K562 (cell line): ENCODE results near the gene SLC4A11. TPM values are rescaled to one million over a fixed set of nuclear protein-coding genes. Genes with fewer than 3 reads are reported as not detected.

ENCODE experiments used
- ATAC-seq: fragments of 200-7000 bp; cut with Tn5 transposase; 3 replicates; pipeline ENCODE4 v1.9.1; 2020; ENCODE audit warnings: moderate library complexity
- BruUV-seq: library from RNA; stranded (reverse); fragments of 400-500 nt; replicated peaks from 2 replicates; lab custom pipeline; 2021; lab: Mats Ljungman, UMichigan
- CTCF ChIA-PET: fragments of 300-600 bp; formaldehyde crosslinking; extraction: SDS; loops from one replicate; lab custom pipeline; 2021; ENCODE audit warnings: low intra/inter-chr PET ratio; lab: Yijun Ruan, JAX
- POLR2A ChIA-PET: fragments of 300-600, 350-650 bp; sonication (Branson Sonifier 250); formaldehyde crosslinking; extraction: SDS; loops from one replicate; lab custom pipeline; 2021; ENCODE audit warnings: antibody characterized with exemption, inconsistent platforms; lab: Yijun Ruan, JAX
- DNase-seq, 4 experiments: peaks; one replicate each; pipeline versions ENCODE4 v3.0.0 to v3.0.0-alpha.2; 2011 to 2018; ENCODE audit warnings: low spot score in 3 of 4, mixed read lengths in 3 of 4; ENCODE audit errors: extremely low read depth in 1 of 4
- FAIRE-seq: peaks from 2 replicates; lab custom pipeline; 2011; peaks lifted over from hg19 to GRCh38; lab: Jason Lieb, UNC
- H2AFZ ChIP-seq: 2 replicates; pipeline ENCODE4 v1.6.0; 2011; ENCODE audit warnings: low read depth, low read length, control low read depth, inconsistent platforms
- H3K27ac ChIP-seq: fragments of 200-600 bp; 3 replicates; pipeline ENCODE4 v1.8.0; 2011; ENCODE audit warnings: low read depth, mild to moderate bottlenecking, control low read depth, inconsistent platforms, low read length, moderate library complexity, mixed read lengths; ENCODE audit errors: extremely low read depth
- H3K27me3 ChIP-seq, 2 experiments: fragments of 300-600 bp in 1 of 2; 2 replicates in 1 of 2; 3 replicates in 1 of 2; pipeline versions ENCODE4 v1.6.0 to v1.8.0; 2011; ENCODE audit warnings: inconsistent platforms in 2 of 2, low read length in 2 of 2, mild to moderate bottlenecking in 1 of 2, mixed read lengths in 1 of 2, moderate library complexity in 1 of 2; ENCODE audit not compliant: control insufficient read depth in 2 of 2, insufficient read depth in 2 of 2
- H3K36me3 ChIP-seq: fragments of 300-600 bp; 3 replicates; pipeline ENCODE4 v1.8.0; 2011; ENCODE audit warnings: mild to moderate bottlenecking, low read length, inconsistent platforms; ENCODE audit not compliant: control insufficient read depth, insufficient read depth
- H3K4me1 ChIP-seq, 2 experiments: fragments of 200-600 bp in 1 of 2; replicated peaks in 1 of 2; 2 replicates in 1 of 2; 3 replicates in 1 of 2; pipeline versions ENCODE4 v1.5.1 to v1.8.0; 2011; ENCODE audit warnings: inconsistent platforms in 2 of 2, low read length in 2 of 2, mild to moderate bottlenecking in 1 of 2, mixed read lengths in 1 of 2, moderate library complexity in 1 of 2; ENCODE audit not compliant: control insufficient read depth in 2 of 2, insufficient read depth in 2 of 2
- H3K4me2 ChIP-seq: 2 replicates; pipeline ENCODE4 v1.6.1; 2011; ENCODE audit warnings: low read length, control low read depth, inconsistent platforms, mixed read lengths; ENCODE audit not compliant: insufficient read depth
- H3K4me3 ChIP-seq: fragments of 200-600 bp; sonication (generic), shearing (Covaris generic); 2 replicates; pipeline ENCODE4 v1.5.1; 2016; ENCODE audit warnings: control low read depth, inconsistent platforms
- H3K79me2 ChIP-seq: fragments of 200-600 bp; 3 replicates; pipeline ENCODE4 v1.8.0; 2011; ENCODE audit warnings: low read length, inconsistent platforms; ENCODE audit not compliant: control insufficient read depth, insufficient read depth
- H3K9ac ChIP-seq, 2 experiments: 2 replicates each; pipeline versions ENCODE4 v1.6.0 to v1.6.1; 2011; ENCODE audit warnings: low read depth in 2 of 2, low read length in 2 of 2, control low read depth in 1 of 2, inconsistent platforms in 1 of 2, mild to moderate bottlenecking in 1 of 2, mixed read lengths in 1 of 2; ENCODE audit not compliant: insufficient read depth in 1 of 2
- H3K9me1 ChIP-seq: one replicate; pipeline ENCODE4 v1.6.0; 2011; ENCODE audit warnings: inconsistent platforms, mild to moderate bottlenecking, low read length, moderate library complexity; ENCODE audit not compliant: control insufficient read depth, insufficient read depth
- H3K9me3 ChIP-seq: replicated peaks from 2 replicates; pipeline ENCODE4 v1.5.1; 2011; ENCODE audit warnings: low read depth, low read length, inconsistent platforms; ENCODE audit not compliant: control insufficient read depth, insufficient read depth
- H4K20me1 ChIP-seq: replicated peaks from 2 replicates; pipeline ENCODE4 v1.6.1; 2011; ENCODE audit warnings: low read length, inconsistent platforms, mixed read lengths; ENCODE audit not compliant: control insufficient read depth, insufficient read depth
- NCOA6 ChIP-seq: fragments of 450-650 bp; IDR thresholded peaks from 2 replicates; pipeline ENCODE4 v1.6.1; 2017; ENCODE audit warnings: mild to moderate bottlenecking
- NFIC ChIP-seq: fragments of 450-650 bp; IDR thresholded peaks from 2 replicates; pipeline ENCODE4 v1.6.1; 2017; ENCODE audit warnings: mild to moderate bottlenecking, inconsistent platforms
- WGBS: fragments of 100-300 bp; shearing (Covaris generic); methylation state at CpG from one replicate; pipeline ENCODE4 v1.1.6; 2016; ENCODE audit warnings: low coverage, mixed read lengths; ENCODE audit not compliant: insufficient coverage; ENCODE audit errors: missing lambda C conversion rate; 5-methylcytosine and 5-hydroxymethylcytosine counted together
- in situ Hi-C: fragments of 300-500 bp; cut with MboI; formaldehyde crosslinking; loops from 4 replicates; pipeline ENCODE4 v1.15.0; 2018; ENCODE audit warnings: inconsistent platforms, mixed read lengths
- intact Hi-C: fragments of 100-400 bp; cut with micrococcal nuclease; formaldehyde crosslinking; loops from 2 replicates; pipeline ENCODE4 v1.14.2; 2022
- polyA plus RNA-seq, 8 experiments: library from polyadenylated mRNA; depleted of rRNA in 4 of 8; stranded (reverse) in 5 of 8; unstranded in 3 of 8; fragments of >200 nt; fragmentation: Nextera tagmentation in 2 of 8; fragmentation: Illumina TruSeq in 1 of 8; extraction: Ambion mirVana in 2 of 8; extraction: Trizol in 1 of 8; gene quantifications; 2 replicates each; pipeline versions ENCODE4 v1.2.1 to v1.2.3, GENCODE V29; 2011 to 2014; ENCODE audit warnings: inconsistent platforms in 1 of 8, missing spikeins in 1 of 8
- total RNA-seq, 7 experiments: library from RNA; depleted of rRNA in 6 of 7; stranded (reverse); fragments of >200 nt in 6 of 7; fragmentation: Illumina TruSeq in 2 of 7; extraction: Trizol in 2 of 7; gene quantifications; 2 replicates each; pipeline versions ENCODE4 v1.2.1 to v1.2.3, GENCODE V29; 2011 to 2021; ENCODE audit warnings: low replicate concordance in 1 of 7
- TF ChIP-seq, protein P1 (sequence below): sonication (generic); IDR thresholded peaks from 2 replicates; pipeline ENCODE4 v1.6.1; 2016
- TF ChIP-seq, protein P2 (sequence below): sonication (generic); formaldehyde crosslinking; IDR thresholded peaks from 2 replicates; pipeline ENCODE4 v1.8.0; 2022; ENCODE audit warnings: missing genetic modification reagents, mild to moderate bottlenecking, moderate library complexity, borderline replicate concordance

The SLC4A11 gene
- total and polyA plus RNA-seq, 9 of the 15 experiments (the other 6 are each of a cell fraction or from before 2014, with no cell fraction given), result 0.10 to 2.0 (median 0.20) TPM

GRCh38 chr20:3238616-3239025 lies 369 bp downstream of the SLC4A11 start:
- H2AFZ ChIP-seq, result peak overlapping the region; percentile 45; the same call in 1 of the 2 replicates
- intact Hi-C loops, result no loop called here
- H3K9me3 ChIP-seq, result no peaks in the 10 kb centered on the region
- TF ChIP-seq, protein P1, sequence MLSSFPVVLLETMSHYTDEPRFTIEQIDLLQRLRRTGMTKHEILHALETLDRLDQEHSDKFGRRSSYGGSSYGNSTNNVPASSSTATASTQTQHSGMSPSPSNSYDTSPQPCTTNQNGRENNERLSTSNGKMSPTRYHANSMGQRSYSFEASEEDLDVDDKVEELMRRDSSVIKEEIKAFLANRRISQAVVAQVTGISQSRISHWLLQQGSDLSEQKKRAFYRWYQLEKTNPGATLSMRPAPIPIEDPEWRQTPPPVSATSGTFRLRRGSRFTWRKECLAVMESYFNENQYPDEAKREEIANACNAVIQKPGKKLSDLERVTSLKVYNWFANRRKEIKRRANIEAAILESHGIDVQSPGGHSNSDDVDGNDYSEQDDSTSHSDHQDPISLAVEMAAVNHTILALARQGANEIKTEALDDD, result no peak
- TF ChIP-seq NCOA6 (0 out of 2 replicates have a peak, but pooled peaks have one; percentile 56), NFIC (0 out of 2 replicates have a peak, but pooled peaks have one; percentile 4)
- TF ChIP-seq, protein P2, sequence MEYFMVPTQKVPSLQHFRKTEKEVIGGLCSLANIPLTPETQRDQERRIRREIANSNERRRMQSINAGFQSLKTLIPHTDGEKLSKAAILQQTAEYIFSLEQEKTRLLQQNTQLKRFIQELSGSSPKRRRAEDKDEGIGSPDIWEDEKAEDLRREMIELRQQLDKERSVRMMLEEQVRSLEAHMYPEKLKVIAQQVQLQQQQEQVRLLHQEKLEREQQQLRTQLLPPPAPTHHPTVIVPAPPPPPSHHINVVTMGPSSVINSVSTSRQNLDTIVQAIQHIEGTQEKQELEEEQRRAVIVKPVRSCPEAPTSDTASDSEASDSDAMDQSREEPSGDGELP (CRISPR knock-in tag), result peak; percentile 76
- WGBS, result 2% methylated on average over 11 of the region's 48 CpGs
- BruUV-seq, result no TSS peak
- ChIA-PET CTCF (no interaction called here), POLR2A (no interaction called here)
- in situ Hi-C loops, result no loop called here
- peaks cover 8 to 58% of the 10 kb centered on the region in 2 experiments; a peak in 3 of 5 replicates for H3K27me3 ChIP-seq
- ATAC-seq, result peak; percentile 15; the same call in 1 of the 3 replicates
- H3K4me3 ChIP-seq, result peak overlapping the region; percentile 43
- peak in 3 of 4 experiments; percentile 21 to 63 (median 60) for DNase-seq
- H4K20me1 ChIP-seq, result no peaks in the 10 kb centered on the region; the same call in 1 of the 2 replicates
- H3K9me1 ChIP-seq, result no peaks in the 10 kb centered on the region
- H3K36me3 ChIP-seq, result no peaks in the 10 kb centered on the region
- H3K79me2 ChIP-seq, result no peaks in the 10 kb centered on the region
- H3K9ac ChIP-seq, result peak overlapping the region in 1 of 2 experiments; percentile 74; a peak in 2 of 4 replicates
- H3K4me1 ChIP-seq, result peaks cover 0 to 26% of the 10 kb centered on the region in 2 experiments; a peak in 2 of 5 replicates
- no peak for FAIRE-seq
- H3K4me2 ChIP-seq, result peak overlapping the region; percentile 41; the same call in 1 of the 2 replicates
- no peak overlapping the region for H3K27ac ChIP-seq
